Fibroblast of lung (primary cell): ENCODE data around the gene PALM. TPM values are rescaled to one million over a fixed set of nuclear protein-coding genes. Genes with fewer than 3 reads are reported as not detected.
"Not testable (repeated sequence)": the region's sequence is repeated elsewhere in the genome, so short reads cannot be mapped to it uniquely, and the experiment has no call there.

Experiments used
- DNase-seq, 2 donors: peaks; one replicate each; pipeline versions ENCODE4 v3.0.0 to v3.0.0-alpha.2; 2010; ENCODE audit warnings: low read depth in 2 of 2
- H2AFZ ChIP-seq: 2 replicates; pipeline ENCODE4 v1.5.1; 2012; ENCODE audit warnings: low read length, control low read depth, inconsistent platforms
- H3K27ac ChIP-seq: 2 replicates; pipeline ENCODE4 v1.5.1; 2011; ENCODE audit warnings: low read length, control low read depth; ENCODE audit not compliant: insufficient read depth
- H3K27me3 ChIP-seq: 2 replicates; pipeline ENCODE4 v1.5.1; 2011; ENCODE audit warnings: mild to moderate bottlenecking, low read length; ENCODE audit not compliant: control insufficient read depth, insufficient read depth
- H3K36me3 ChIP-seq: 2 replicates; pipeline ENCODE4 v1.5.1; 2011; ENCODE audit warnings: low read length; ENCODE audit not compliant: control insufficient read depth, insufficient read depth
- H3K4me1 ChIP-seq: 2 replicates; pipeline ENCODE4 v1.5.1; 2011; ENCODE audit warnings: low read length; ENCODE audit not compliant: control insufficient read depth, insufficient read depth; ENCODE audit errors: extremely low read depth
- H3K4me2 ChIP-seq: 2 replicates; pipeline ENCODE4 v1.5.1; 2011; ENCODE audit warnings: low read length, control low read depth; ENCODE audit not compliant: insufficient read depth; ENCODE audit errors: extremely low read depth
- H3K4me3 ChIP-seq, 4 experiments: fragments of 200-600 bp in 1 of 4; sonication (generic) in 1 of 4; replicated peaks in 1 of 4; 2 replicates each; pipeline ENCODE4 v1.5.1; 2011 to 2016; ENCODE audit warnings: low read length in 4 of 4, low read depth in 3 of 4, mild to moderate bottlenecking in 3 of 4, control low read depth in 2 of 4, inconsistent platforms in 1 of 4, mixed read lengths in 1 of 4; ENCODE audit not compliant: insufficient read depth in 1 of 4; ENCODE audit errors: control extremely low read depth in 1 of 4
- H3K79me2 ChIP-seq: 2 replicates; pipeline ENCODE4 v1.5.1; 2012; ENCODE audit warnings: mild to moderate bottlenecking, low read length, inconsistent platforms; ENCODE audit not compliant: control insufficient read depth, insufficient read depth
- H3K9ac ChIP-seq: 2 replicates; pipeline ENCODE4 v1.5.1; 2011; ENCODE audit warnings: mild to moderate bottlenecking, low read length, control low read depth; ENCODE audit not compliant: insufficient read depth
- H3K9me3 ChIP-seq: 2 replicates; pipeline ENCODE4 v1.5.1; 2012; ENCODE audit warnings: low read depth, low read length; ENCODE audit not compliant: control insufficient read depth, insufficient read depth
- H4K20me1 ChIP-seq: 2 replicates; pipeline ENCODE4 v1.5.1; 2011; ENCODE audit warnings: low read length; ENCODE audit not compliant: control insufficient read depth, insufficient read depth; ENCODE audit errors: extremely low read depth
- EZH2 ChIP-seq: IDR thresholded peaks from 2 replicates; pipeline ENCODE4 v1.5.1; 2012; ENCODE audit warnings: low read length, control low read depth, mild to moderate bottlenecking; ENCODE audit errors: missing control alignments
- polyA plus RNA-seq, 2 donors: library from polyadenylated mRNA; depleted of rRNA in 1 of 2; stranded (reverse) in 1 of 2; unstranded in 1 of 2; fragments of >200 nt; gene quantifications; 2 replicates each; pipeline ENCODE4 v1.2.1, GENCODE V29; 2011 to 2012; ENCODE audit warnings: missing spikeins in 1 of 2
- total RNA-seq: library from RNA; depleted of rRNA; stranded (reverse); fragments of >200 nt; gene quantifications from 2 replicates; pipeline ENCODE4 v1.2.1, GENCODE V29; 2014
- TF ChIP-seq, protein P1 (sequence below), 2 donors: IDR thresholded peaks in 1 of 2; conservative IDR thresholded peaks in 1 of 2; 1 replicate in 1 of 2; 2 replicates in 1 of 2; pipeline ENCODE4 v1.5.1; 2011 to 2012; ENCODE audit warnings: low read length in 2 of 2, control low read depth in 1 of 2, inconsistent platforms in 1 of 2, low read depth in 1 of 2, mild to moderate bottlenecking in 1 of 2

PALM gene
- total and polyA plus RNA-seq, 2 donors (not counting 1 experiment from before 2014, with no cell fraction given): 3.2 to 8.3 TPM

- Histone ChIP-seq H3K9me3 (no peaks in the 10 kb centered on the region), H3K4me2 (no peak overlapping the region), H2AFZ (peak overlapping the region; percentile 20), H3K9ac (peak overlapping the region; percentile 55), H3K4me1 (peaks cover 2% of the 10 kb centered on the region), H3K79me2 (no peaks in the 10 kb centered on the region), H4K20me1 (no peaks in the 10 kb centered on the region), H3K27ac (no peak overlapping the region), H3K4me3 (no peak overlapping the region), H3K27me3 (no peaks in the 10 kb centered on the region), H3K36me3 (no peaks in the 10 kb centered on the region)
- no peak for TF ChIP-seq EZH2
- TF ChIP-seq, protein P1, sequence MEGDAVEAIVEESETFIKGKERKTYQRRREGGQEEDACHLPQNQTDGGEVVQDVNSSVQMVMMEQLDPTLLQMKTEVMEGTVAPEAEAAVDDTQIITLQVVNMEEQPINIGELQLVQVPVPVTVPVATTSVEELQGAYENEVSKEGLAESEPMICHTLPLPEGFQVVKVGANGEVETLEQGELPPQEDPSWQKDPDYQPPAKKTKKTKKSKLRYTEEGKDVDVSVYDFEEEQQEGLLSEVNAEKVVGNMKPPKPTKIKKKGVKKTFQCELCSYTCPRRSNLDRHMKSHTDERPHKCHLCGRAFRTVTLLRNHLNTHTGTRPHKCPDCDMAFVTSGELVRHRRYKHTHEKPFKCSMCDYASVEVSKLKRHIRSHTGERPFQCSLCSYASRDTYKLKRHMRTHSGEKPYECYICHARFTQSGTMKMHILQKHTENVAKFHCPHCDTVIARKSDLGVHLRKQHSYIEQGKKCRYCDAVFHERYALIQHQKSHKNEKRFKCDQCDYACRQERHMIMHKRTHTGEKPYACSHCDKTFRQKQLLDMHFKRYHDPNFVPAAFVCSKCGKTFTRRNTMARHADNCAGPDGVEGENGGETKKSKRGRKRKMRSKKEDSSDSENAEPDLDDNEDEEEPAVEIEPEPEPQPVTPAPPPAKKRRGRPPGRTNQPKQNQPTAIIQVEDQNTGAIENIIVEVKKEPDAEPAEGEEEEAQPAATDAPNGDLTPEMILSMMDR (conservative IDR thresholded peaks at IDR 0.05 in 1 of 2, IDR thresholded peaks at IDR 0.05 in 1 of 2; ENCODE audit: low read depth in 1 of 2, low read length in 2 of 2): no peak
- no peak for DNase-seq
Measured at GRCh38 chr19:726993-727956, 18.5 kb downstream of the PALM start.

GRCh38 chr19:728011-728410 is 19.3 kb downstream of the PALM start:
- no peaks in the 10 kb centered on the region for H3K36me3 ChIP-seq
- no peaks in the 10 kb centered on the region for H4K20me1 ChIP-seq
- no peak overlapping the region for H3K4me2 ChIP-seq
- H3K27me3 ChIP-seq: no peaks in the 10 kb centered on the region
- H3K27ac ChIP-seq: no peak overlapping the region
- H3K4me3 ChIP-seq: no peak overlapping the region
- H3K4me1 ChIP-seq: peaks cover 2% of the 10 kb centered on the region
- peak overlapping the region; percentile 55 for H3K9ac ChIP-seq
- DNase-seq: peak in 1 of 2 donors; percentile 46
- H2AFZ ChIP-seq: peak overlapping the region; percentile 20
- H3K79me2 ChIP-seq: no peaks in the 10 kb centered on the region
- H3K9me3 ChIP-seq: no peaks in the 10 kb centered on the region
- TF ChIP-seq, protein P1 (conservative IDR thresholded peaks at IDR 0.05 in 1 of 2, IDR thresholded peaks at IDR 0.05 in 1 of 2; ENCODE audit: low read depth in 1 of 2, low read length in 2 of 2): no peak
- TF ChIP-seq EZH2: no peak

DNA sequence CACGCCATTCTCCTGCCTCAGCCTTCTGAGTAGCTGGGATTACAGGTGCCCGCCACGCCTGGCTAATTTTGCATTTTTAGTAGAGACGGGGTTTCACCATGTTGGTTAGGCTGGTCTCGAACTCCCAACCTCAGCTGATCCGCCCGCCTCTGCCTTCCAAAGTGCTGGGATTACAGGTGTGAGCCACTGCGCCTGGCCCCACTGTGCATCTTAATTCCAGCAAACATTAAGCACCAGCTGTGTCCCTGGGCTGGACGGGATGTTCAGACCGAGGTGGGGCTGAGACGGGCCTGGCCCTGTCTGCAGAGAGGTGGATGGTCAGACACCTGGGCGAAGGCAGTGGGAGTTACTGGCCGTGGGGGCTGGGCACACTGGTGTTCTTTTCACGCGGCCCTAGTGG is 20.8 kb downstream of the PALM start:
- not testable (repeated sequence) for H3K9ac ChIP-seq, H3K4me1 ChIP-seq, H3K9me3 ChIP-seq, H4K20me1 ChIP-seq, H3K4me2 ChIP-seq, H3K36me3 ChIP-seq, H3K27me3 ChIP-seq, H3K27ac ChIP-seq, H2AFZ ChIP-seq, H3K4me3 ChIP-seq, DNase-seq, H3K79me2 ChIP-seq
